Astrocyte (in vitro differentiated cells and primary cell): ENCODE measurements around the gene ENOX2. TPM values are rescaled to one million over a fixed set of nuclear protein-coding genes. Genes with fewer than 3 reads are reported as not detected.
A peak's percentile ranks its signal among the peaks of the same experiment; 100 is the strongest.

ENCODE experiments used
- DNase-seq: peaks from one replicate; pipeline ENCODE4 v3.0.0-alpha.2; 2010; ENCODE audit warnings: low read depth
- FAIRE-seq: peaks from 2 replicates; lab custom pipeline; 2011; peaks lifted over from hg19 to GRCh38; lab: Jason Lieb, UNC
- H2AFZ ChIP-seq: 2 replicates; pipeline ENCODE4 v1.6.0; 2012; ENCODE audit warnings: low read depth, low read length, inconsistent platforms
- H3K27ac ChIP-seq: 2 replicates; pipeline ENCODE4 v1.5.1; 2011; ENCODE audit warnings: low read depth, low read length, inconsistent platforms
- H3K27me3 ChIP-seq: 2 replicates; pipeline ENCODE4 v1.6.0; 2011; ENCODE audit warnings: low read length, inconsistent platforms; ENCODE audit not compliant: insufficient read depth
- H3K36me3 ChIP-seq: 2 replicates; pipeline ENCODE4 v1.5.1; 2011; ENCODE audit warnings: low read length, inconsistent platforms; ENCODE audit not compliant: insufficient read depth
- H3K4me1 ChIP-seq: 2 replicates; pipeline ENCODE4 v1.5.1; 2011; ENCODE audit warnings: low read length, inconsistent platforms; ENCODE audit not compliant: insufficient read depth
- H3K4me2 ChIP-seq: 2 replicates; pipeline ENCODE4 v1.6.0; 2012; ENCODE audit warnings: low read length, inconsistent platforms
- H3K4me3 ChIP-seq: 2 replicates; pipeline ENCODE4 v1.5.1; 2011; ENCODE audit warnings: low read depth, mild to moderate bottlenecking, low read length, inconsistent platforms; ENCODE audit not compliant: insufficient read depth
- H3K79me2 ChIP-seq: 2 replicates; pipeline ENCODE4 v1.6.0; 2012; ENCODE audit warnings: mild to moderate bottlenecking, low read length, inconsistent platforms; ENCODE audit not compliant: insufficient read depth
- H3K9ac ChIP-seq: 2 replicates; pipeline ENCODE4 v1.6.0; 2012; ENCODE audit warnings: mild to moderate bottlenecking, low read length, inconsistent platforms
- H3K9me3 ChIP-seq: 2 replicates; pipeline ENCODE4 v1.5.1; 2012; ENCODE audit warnings: low read depth, mild to moderate bottlenecking, low read length, inconsistent platforms; ENCODE audit not compliant: insufficient read depth
- H4K20me1 ChIP-seq: 2 replicates; pipeline ENCODE4 v1.6.0; 2012; ENCODE audit warnings: low read length, inconsistent platforms; ENCODE audit not compliant: insufficient read depth
- H3K27ac Mint-ChIP-seq: one replicate; pipeline ENCODE4 v1.8.0; 2021; ENCODE audit warnings: mild to moderate bottlenecking, mixed read lengths; ENCODE audit not compliant: unreplicated experiment
- H3K27me3 Mint-ChIP-seq: one replicate; pipeline ENCODE4 v1.8.0; 2021; ENCODE audit warnings: low read depth, mixed read lengths; ENCODE audit not compliant: unreplicated experiment
- H3K36me3 Mint-ChIP-seq: one replicate; pipeline ENCODE4 v1.8.0; 2021; ENCODE audit warnings: low read depth, mixed read lengths; ENCODE audit not compliant: unreplicated experiment
- H3K4me1 Mint-ChIP-seq: one replicate; pipeline ENCODE4 v1.8.0; 2021; ENCODE audit warnings: low read depth, mixed read lengths; ENCODE audit not compliant: unreplicated experiment
- H3K4me3 Mint-ChIP-seq: one replicate; pipeline ENCODE4 v1.8.0; 2021; ENCODE audit warnings: mild to moderate bottlenecking, moderate library complexity, mixed read lengths; ENCODE audit not compliant: unreplicated experiment
- H3K9me3 Mint-ChIP-seq: one replicate; pipeline ENCODE4 v1.8.0; 2021; ENCODE audit warnings: mild to moderate bottlenecking, mixed read lengths; ENCODE audit not compliant: unreplicated experiment
- EZH2 ChIP-seq: IDR thresholded peaks from 2 replicates; pipeline ENCODE4 v1.6.1; 2012; ENCODE audit warnings: mild to moderate bottlenecking, low read length, inconsistent platforms; ENCODE audit not compliant: insufficient read depth
- total RNA-seq: library from RNA; stranded (reverse); gene quantifications from 2 replicates; pipeline ENCODE4 v1.2.1, GENCODE V29; 2021
- TF ChIP-seq, protein P1 (sequence below): IDR thresholded peaks from 2 replicates; pipeline ENCODE4 v1.5.1; 2011; ENCODE audit warnings: low read depth, mild to moderate bottlenecking, inconsistent platforms, low read length, moderate library complexity; ENCODE audit not compliant: insufficient read depth

Gene ENOX2
- total RNA-seq, 1 donor from 2014 or later: 9.4 TPM

DNA sequence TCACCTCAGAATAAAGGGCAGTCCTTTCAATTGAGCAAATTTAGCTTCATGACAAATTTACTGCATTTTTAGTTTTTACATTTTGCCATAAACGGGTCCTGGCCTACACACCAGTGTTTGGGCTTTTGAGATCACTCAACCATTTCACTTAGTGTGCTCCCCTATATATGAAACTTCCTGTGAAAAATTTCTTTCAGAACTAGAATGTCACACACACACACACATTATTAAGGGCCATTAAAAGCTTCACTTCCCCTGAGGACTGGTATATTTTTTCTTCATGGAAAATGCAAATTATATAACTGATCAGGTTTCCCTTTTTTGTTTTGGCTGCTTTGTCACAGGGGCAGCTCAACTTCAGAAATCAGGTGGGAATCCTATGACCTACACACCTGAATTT, 206.5 kb downstream of the ENOX2 start:
- H3K36me3 Mint-ChIP-seq: no peaks in the 10 kb centered on the region
- H3K27ac ChIP-seq: no peak overlapping the region
- H3K4me1 ChIP-seq: no peaks in the 10 kb centered on the region
- H3K27ac Mint-ChIP-seq: no peak overlapping the region
- DNase-seq (no peak), FAIRE-seq (peak; percentile 62)
- H3K27me3 ChIP-seq: no peaks in the 10 kb centered on the region
- no peaks in the 10 kb centered on the region for H4K20me1 ChIP-seq
- TF ChIP-seq, protein P1, sequence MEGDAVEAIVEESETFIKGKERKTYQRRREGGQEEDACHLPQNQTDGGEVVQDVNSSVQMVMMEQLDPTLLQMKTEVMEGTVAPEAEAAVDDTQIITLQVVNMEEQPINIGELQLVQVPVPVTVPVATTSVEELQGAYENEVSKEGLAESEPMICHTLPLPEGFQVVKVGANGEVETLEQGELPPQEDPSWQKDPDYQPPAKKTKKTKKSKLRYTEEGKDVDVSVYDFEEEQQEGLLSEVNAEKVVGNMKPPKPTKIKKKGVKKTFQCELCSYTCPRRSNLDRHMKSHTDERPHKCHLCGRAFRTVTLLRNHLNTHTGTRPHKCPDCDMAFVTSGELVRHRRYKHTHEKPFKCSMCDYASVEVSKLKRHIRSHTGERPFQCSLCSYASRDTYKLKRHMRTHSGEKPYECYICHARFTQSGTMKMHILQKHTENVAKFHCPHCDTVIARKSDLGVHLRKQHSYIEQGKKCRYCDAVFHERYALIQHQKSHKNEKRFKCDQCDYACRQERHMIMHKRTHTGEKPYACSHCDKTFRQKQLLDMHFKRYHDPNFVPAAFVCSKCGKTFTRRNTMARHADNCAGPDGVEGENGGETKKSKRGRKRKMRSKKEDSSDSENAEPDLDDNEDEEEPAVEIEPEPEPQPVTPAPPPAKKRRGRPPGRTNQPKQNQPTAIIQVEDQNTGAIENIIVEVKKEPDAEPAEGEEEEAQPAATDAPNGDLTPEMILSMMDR: no peak
- TF ChIP-seq EZH2: no peak
- no peaks in the 10 kb centered on the region for H3K36me3 ChIP-seq
- H3K9me3 Mint-ChIP-seq: no peaks in the 10 kb centered on the region
- H3K4me3 ChIP-seq: no peak overlapping the region
- no peak overlapping the region for H3K9ac ChIP-seq
- H3K4me3 Mint-ChIP-seq: no peak overlapping the region
- no peaks in the 10 kb centered on the region for H3K27me3 Mint-ChIP-seq
- no peaks in the 10 kb centered on the region for H3K4me1 Mint-ChIP-seq
- no peak overlapping the region for H3K4me2 ChIP-seq
- H3K9me3 ChIP-seq: no peaks in the 10 kb centered on the region
- H3K79me2 ChIP-seq: no peaks in the 10 kb centered on the region
- H2AFZ ChIP-seq: no peak overlapping the region

- Histone ChIP-seq H3K4me1 (no peaks in the 10 kb centered on the region), H3K36me3 (no peaks in the 10 kb centered on the region), H2AFZ (no peak overlapping the region), H3K27me3 (no peaks in the 10 kb centered on the region), H3K4me3 (no peak overlapping the region), H3K9ac (no peak overlapping the region), H3K4me2 (no peak overlapping the region), H3K9me3 (no peaks in the 10 kb centered on the region), H3K79me2 (no peaks in the 10 kb centered on the region), H4K20me1 (no peaks in the 10 kb centered on the region), H3K27ac (no peak overlapping the region)
- no peak for FAIRE-seq
- TF ChIP-seq, protein P1: no peak
- TF ChIP-seq EZH2: no peak
- Mint-ChIP-seq H3K9me3 (no peaks in the 10 kb centered on the region), H3K4me1 (no peaks in the 10 kb centered on the region), H3K36me3 (no peaks in the 10 kb centered on the region), H3K27ac (no peak overlapping the region), H3K4me3 (no peak overlapping the region), H3K27me3 (no peaks in the 10 kb centered on the region)
- DNase-seq: no peak
These were observed 207.1 kb downstream of the ENOX2 start for GRCh38 chrX:130695931-130696330.

- no peaks in the 10 kb centered on the region for H3K9me3 Mint-ChIP-seq
- no peak overlapping the region for H3K27ac Mint-ChIP-seq
- no peaks in the 10 kb centered on the region for H3K27me3 Mint-ChIP-seq
- no peak for TF ChIP-seq EZH2
- TF ChIP-seq, protein P1: no peak
- H4K20me1 ChIP-seq: no peaks in the 10 kb centered on the region
- no peaks in the 10 kb centered on the region for H3K36me3 ChIP-seq
- H3K4me3 Mint-ChIP-seq: no peak overlapping the region
- no peaks in the 10 kb centered on the region for H3K9me3 ChIP-seq
- no peak overlapping the region for H2AFZ ChIP-seq
- DNase-seq (no peak), FAIRE-seq (no peak)
- no peak overlapping the region for H3K9ac ChIP-seq
- H3K4me1 Mint-ChIP-seq: no peaks in the 10 kb centered on the region
- no peaks in the 10 kb centered on the region for H3K4me1 ChIP-seq
- no peak overlapping the region for H3K4me3 ChIP-seq
- no peaks in the 10 kb centered on the region for H3K79me2 ChIP-seq
- no peaks in the 10 kb centered on the region for H3K27me3 ChIP-seq
- no peaks in the 10 kb centered on the region for H3K36me3 Mint-ChIP-seq
- H3K4me2 ChIP-seq: no peak overlapping the region
- no peak overlapping the region for H3K27ac ChIP-seq
These were observed 208.0 kb downstream of the ENOX2 start for GRCh38 chrX:130694983-130695382.
